NCI-H774 (cell line): ENCODE results near the gene ITSN2.

Source experiments
- DNase-seq: peaks from one replicate; lab custom pipeline; 2025; lab: John Stamatoyannopoulos, UW

Gene ITSN2

GRCh38 chr2:24179683-24180082 is 180.7 kb downstream of the ITSN2 start:
- no peak for DNase-seq

- DNase-seq = no peak
Observed at GRCh38 chr2:24176326-24176725, 184.0 kb downstream of the ITSN2 start.

- DNase-seq = no peak
Observed at GRCh38 chr2:24175631-24176187, 184.6 kb downstream of the ITSN2 start.

DNA sequence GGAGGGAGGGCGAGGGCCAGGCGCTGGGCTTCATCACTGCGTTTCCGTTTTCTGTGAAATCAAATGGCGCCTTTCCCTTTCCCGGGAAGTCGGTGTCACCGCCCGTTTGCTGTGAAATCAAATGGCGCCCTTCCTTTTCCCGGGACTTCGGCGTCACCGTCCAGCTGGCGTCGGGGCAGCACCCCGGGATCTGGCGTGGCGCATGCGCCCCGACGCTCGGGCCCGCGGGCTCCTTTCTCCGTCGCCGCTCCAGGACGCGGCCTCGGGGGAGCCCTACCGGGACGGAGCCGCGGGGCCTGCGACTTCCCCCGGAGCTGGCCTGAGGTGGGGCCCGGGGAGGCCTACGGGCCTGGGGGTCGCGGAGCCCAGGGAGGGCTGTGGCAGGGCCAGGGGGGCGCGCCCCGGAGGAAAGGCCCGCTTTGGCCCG is 185.5 kb downstream of the ITSN2 start, which contains the start of gene FAM228A:
TSS of gene FAM228A (plus strand) at position 203 of the 427 bp plus-strand sequence. CDS start 428 bp downstream, outside the sequence.
- DNase-seq = no peak

DNA sequence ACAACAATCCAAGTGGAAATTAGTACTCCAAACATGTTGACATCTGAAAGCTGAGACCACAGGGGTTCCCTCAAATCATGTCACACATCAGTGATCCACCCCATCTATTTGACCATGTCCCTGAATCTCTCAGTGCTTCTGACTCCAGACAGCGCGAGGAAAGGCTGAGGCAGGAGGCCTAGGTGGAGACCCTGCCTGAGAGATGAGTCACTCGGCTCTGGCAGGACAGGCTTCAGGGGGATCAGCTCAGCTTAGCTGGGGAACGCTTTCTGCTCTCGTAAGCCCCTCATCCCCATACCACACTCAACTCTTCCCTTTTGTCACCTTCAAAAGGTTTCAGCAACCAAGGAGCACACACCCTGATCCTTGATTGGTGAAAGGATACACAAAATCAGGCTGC is 191.3 kb downstream of the ITSN2 start:
- no peak for DNase-seq

- DNase-seq = no peak
Observed at GRCh38 chr2:24164416-24164973, 195.8 kb downstream of the ITSN2 start.

- no peak for DNase-seq
Observed at GRCh38 chr2:24163601-24164000, 196.7 kb downstream of the ITSN2 start.

DNA sequence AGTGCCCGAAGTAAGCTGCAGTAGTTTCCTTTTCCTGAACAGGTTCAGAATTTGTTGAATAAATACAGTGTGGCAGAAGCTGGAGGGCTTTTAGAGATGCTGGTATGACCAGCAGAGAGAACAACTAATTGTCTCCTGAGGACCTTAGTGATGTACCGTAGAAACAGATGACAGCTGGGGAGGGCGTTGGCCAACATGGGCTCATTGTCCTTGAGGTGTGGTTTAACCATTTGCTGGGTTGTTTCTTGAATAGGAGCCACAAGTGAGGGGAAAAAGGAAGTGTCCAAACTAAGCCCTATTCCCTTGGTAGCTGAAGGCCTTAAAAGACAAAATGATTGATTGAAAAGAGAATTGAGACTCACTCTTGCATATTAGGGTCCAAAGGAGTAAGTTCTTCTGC is 197.2 kb downstream of the ITSN2 start:
- no peak for DNase-seq

- DNase-seq = no peak
Observed at GRCh38 chr2:24162494-24162893, 197.8 kb downstream of the ITSN2 start.

GRCh38 chr2:24160761-24161160 is 199.6 kb downstream of the ITSN2 start:
- DNase-seq = no peak

GRCh38 chr2:24159708-24160107 is 200.6 kb downstream of the ITSN2 start:
- no peak for DNase-seq

GRCh38 chr2:24158131-24158530 is 202.2 kb downstream of the ITSN2 start:
- peak; percentile 10 for DNase-seq

DNA sequence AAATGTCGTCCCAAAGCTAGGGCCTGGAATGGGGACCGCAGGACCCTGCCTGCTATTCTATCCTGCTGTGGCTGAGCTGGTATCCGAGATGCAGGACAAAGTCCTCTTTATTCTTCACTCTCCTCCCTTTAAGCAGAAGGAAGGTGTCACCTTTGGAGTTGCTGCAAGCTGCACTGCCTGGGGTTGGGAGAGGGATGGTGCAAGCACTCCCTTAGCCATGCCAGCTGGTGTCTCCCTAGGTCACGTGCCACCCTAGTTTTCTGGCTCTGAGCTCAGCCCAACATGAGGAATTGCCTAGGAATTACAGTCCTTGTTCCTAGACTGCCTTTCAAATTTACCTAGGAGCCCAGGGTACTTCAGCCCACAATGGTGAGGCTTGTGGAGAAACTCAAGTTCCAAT is 206.9 kb downstream of the ITSN2 start:
- DNase-seq = no peak
